GM12878 (cell line): Measurements from ENCODE around the gene SLC28A2. TPM values are rescaled to one million over a fixed set of nuclear protein-coding genes. Genes with fewer than 3 reads are reported as not detected.

Experiments used
- ATAC-seq: fragments of 200-7000 bp; cut with Tn5 transposase; 3 replicates; pipeline ENCODE4 v1.9.1; 2020; ENCODE audit warnings: mild to moderate bottlenecking, moderate library complexity
- BruUV-seq: library from RNA; stranded (reverse); fragments of 400-500 nt; replicated peaks from 2 replicates; lab custom pipeline; 2021; lab: Mats Ljungman, UMichigan
- CTCF ChIA-PET: fragments of 300-600 bp; sonication (Branson Sonifier 250); formaldehyde crosslinking; extraction: SDS; loops from one replicate; lab custom pipeline; 2021; ENCODE audit warnings: inconsistent platforms; lab: Yijun Ruan, JAX
- POLR2A ChIA-PET: fragments of 350-600 bp; formaldehyde crosslinking; extraction: SDS; loops from one replicate; lab custom pipeline; 2021; ENCODE audit warnings: inconsistent platforms; lab: Charles Lee
- RAD21 ChIA-PET: fragments of 300-600 bp; sonication (Branson Sonifier 250); formaldehyde crosslinking; loops from one replicate; lab custom pipeline; 2023; ENCODE audit warnings: antibody characterized with exemption; ENCODE audit not compliant: unreplicated experiment; lab: Charles Lee
- SMC1A ChIA-PET: fragments of 300-600 bp; sonication (Branson Sonifier 250); formaldehyde crosslinking; loops from one replicate; lab custom pipeline; 2023; ENCODE audit not compliant: unreplicated experiment, uncharacterized antibody; lab: Charles Lee
- DNase-seq: peaks from one replicate; pipeline ENCODE4 v3.0.0-alpha.2; 2011; ENCODE audit warnings: low read depth, low spot score
- FAIRE-seq: peaks from 3 replicates; lab custom pipeline; 2011; peaks lifted over from hg19 to GRCh38; lab: Jason Lieb, UNC
- H2AFZ ChIP-seq: 2 replicates; pipeline ENCODE4 v1.6.0; 2011; ENCODE audit warnings: low read depth, low read length, control low read depth; ENCODE audit not compliant: control insufficient read depth
- H3K27ac ChIP-seq: 2 replicates; pipeline ENCODE4 v1.5.1; 2011; ENCODE audit warnings: control low read depth; ENCODE audit not compliant: control insufficient read depth, insufficient read depth
- H3K27me3 ChIP-seq, 2 experiments: replicated peaks in 1 of 2; 2 replicates each; pipeline versions ENCODE4 v1.6.0 to v1.6.1; 2011; ENCODE audit warnings: low read length in 1 of 2; ENCODE audit not compliant: control insufficient read depth in 2 of 2, insufficient read depth in 2 of 2
- H3K36me3 ChIP-seq, 2 experiments: 2 replicates each; pipeline ENCODE4 v1.5.1; 2011; ENCODE audit warnings: low read length in 1 of 2; ENCODE audit not compliant: control insufficient read depth in 2 of 2, insufficient read depth in 2 of 2
- H3K4me1 ChIP-seq: 2 replicates; pipeline ENCODE4 v1.6.1; 2011; ENCODE audit warnings: mild to moderate bottlenecking, low read length, moderate library complexity, mixed read lengths; ENCODE audit not compliant: control insufficient read depth, insufficient read depth
- H3K4me2 ChIP-seq: 2 replicates; pipeline ENCODE4 v1.6.0; 2011; ENCODE audit warnings: control low read depth; ENCODE audit not compliant: control insufficient read depth, insufficient read depth
- H3K4me3 ChIP-seq: fragments of 200-600 bp; sonication (generic); 2 replicates; pipeline ENCODE4 v1.5.1; 2016
- H3K79me2 ChIP-seq: 2 replicates; pipeline ENCODE4 v1.6.0; 2011; ENCODE audit warnings: low read length; ENCODE audit not compliant: control insufficient read depth, insufficient read depth
- H3K9ac ChIP-seq: 2 replicates; pipeline ENCODE4 v1.8.0; 2011; ENCODE audit warnings: low read length, control low read depth, mixed read lengths; ENCODE audit not compliant: control insufficient read depth, insufficient read depth
- H3K9me3 ChIP-seq: replicated peaks from 3 replicates; pipeline ENCODE4 v1.5.1; 2011; ENCODE audit warnings: mild to moderate bottlenecking, low read length; ENCODE audit not compliant: control insufficient read depth, insufficient read depth
- H4K20me1 ChIP-seq: 2 replicates; pipeline ENCODE4 v1.6.0; 2011; ENCODE audit not compliant: control insufficient read depth, insufficient read depth
- ASH2L ChIP-seq: fragments of 300-600, 200-600 bp; sonication (generic); IDR thresholded peaks from 2 replicates; pipeline ENCODE4 v1.6.1; 2017; ENCODE audit warnings: low read depth, mild to moderate bottlenecking, borderline replicate concordance
- CBFB ChIP-seq: IDR thresholded peaks from 2 replicates; pipeline ENCODE4 v1.6.1; 2016; ENCODE audit warnings: antibody characterized with exemption, low read depth
- HCFC1 ChIP-seq: fragments of 150-350 bp; IDR thresholded peaks from 2 replicates; pipeline ENCODE4 v1.6.1; 2014; ENCODE audit warnings: low read length
- RAD51 ChIP-seq: fragments of 450-650 bp; IDR thresholded peaks from 2 replicates; pipeline ENCODE4 v1.6.1; 2016; ENCODE audit warnings: moderate library complexity, mild to moderate bottlenecking, inconsistent platforms
- WGBS: methylation state at CpG from one replicate; pipeline ENCODE4 v1.1.6; 2016; ENCODE audit warnings: low lambda C conversion rate; ENCODE audit not compliant: insufficient replicate concordance, insufficient coverage; ENCODE audit errors: missing lambda C conversion rate; 5-methylcytosine and 5-hydroxymethylcytosine counted together
- in situ Hi-C: fragments of 300-500 bp; cut with MboI; formaldehyde crosslinking; loops from 9 replicates; pipeline ENCODE4 v1.14.3; 2018; ENCODE audit warnings: mixed read lengths
- intact Hi-C: fragments of 100-400 bp; cut with micrococcal nuclease; formaldehyde crosslinking; loops from one replicate; pipeline ENCODE4 v1.14.2; 2022; ENCODE audit not compliant: unreplicated experiment
- polyA plus RNA-seq, 11 experiments: library from polyadenylated mRNA; depleted of rRNA in 4 of 11; unstranded in 6 of 11; stranded (reverse) in 5 of 11; fragments of >200 nt; fragmentation: Nextera tagmentation in 4 of 11; fragmentation: Illumina TruSeq in 1 of 11; extraction: Ambion mirVana in 4 of 11; extraction: Trizol in 1 of 11; gene quantifications; 1 replicate in 1 of 11; 2 replicates in 10 of 11; pipeline versions ENCODE4 v1.2.1 to v1.2.3, GENCODE V29; 2011 to 2016; ENCODE audit warnings: inconsistent platforms in 2 of 11, missing spikeins in 2 of 11, low read depth in 1 of 11
- total RNA-seq, 4 experiments: library from RNA; depleted of rRNA in 3 of 4; stranded (reverse); fragments of >200 nt in 3 of 4; fragmentation: Illumina TruSeq in 1 of 4; extraction: Trizol in 1 of 4; gene quantifications; 2 replicates each; pipeline versions ENCODE4 v1.2.1 to v1.2.3, GENCODE V29; 2013 to 2021
- TF ChIP-seq, protein P1 (sequence below): fragments of 450-650 bp; IDR thresholded peaks from 2 replicates; pipeline ENCODE4 v1.6.1; 2016; ENCODE audit warnings: mild to moderate bottlenecking, moderate library complexity, borderline replicate concordance

The SLC28A2 gene
- total and polyA plus RNA-seq, 10 of the 15 experiments (the other 5 are each of a cell fraction or from before 2014, with no cell fraction given): 0.02 to 0.21 (median 0.14) TPM; not detected in 6

DNA sequence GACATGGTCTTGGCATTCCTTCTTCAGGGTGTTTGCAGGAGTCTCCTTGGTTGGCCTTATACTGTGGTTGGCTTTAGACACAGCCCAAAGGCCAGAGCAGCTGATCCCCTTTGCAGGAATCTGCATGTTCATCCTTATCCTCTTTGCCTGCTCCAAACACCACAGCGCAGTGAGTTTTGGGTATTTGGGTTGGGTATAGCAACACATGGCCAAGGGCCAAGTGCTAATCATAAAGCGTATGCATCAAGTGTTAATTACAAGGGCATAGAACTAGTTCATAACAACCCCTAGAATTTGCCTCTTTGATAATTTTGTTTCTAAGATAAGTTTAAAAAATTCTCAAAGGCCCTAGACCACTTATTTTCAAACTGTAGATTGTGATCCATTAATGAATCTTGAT, 11.8 kb downstream of the SLC28A2 start (continued):
- TF ChIP-seq, protein P1, sequence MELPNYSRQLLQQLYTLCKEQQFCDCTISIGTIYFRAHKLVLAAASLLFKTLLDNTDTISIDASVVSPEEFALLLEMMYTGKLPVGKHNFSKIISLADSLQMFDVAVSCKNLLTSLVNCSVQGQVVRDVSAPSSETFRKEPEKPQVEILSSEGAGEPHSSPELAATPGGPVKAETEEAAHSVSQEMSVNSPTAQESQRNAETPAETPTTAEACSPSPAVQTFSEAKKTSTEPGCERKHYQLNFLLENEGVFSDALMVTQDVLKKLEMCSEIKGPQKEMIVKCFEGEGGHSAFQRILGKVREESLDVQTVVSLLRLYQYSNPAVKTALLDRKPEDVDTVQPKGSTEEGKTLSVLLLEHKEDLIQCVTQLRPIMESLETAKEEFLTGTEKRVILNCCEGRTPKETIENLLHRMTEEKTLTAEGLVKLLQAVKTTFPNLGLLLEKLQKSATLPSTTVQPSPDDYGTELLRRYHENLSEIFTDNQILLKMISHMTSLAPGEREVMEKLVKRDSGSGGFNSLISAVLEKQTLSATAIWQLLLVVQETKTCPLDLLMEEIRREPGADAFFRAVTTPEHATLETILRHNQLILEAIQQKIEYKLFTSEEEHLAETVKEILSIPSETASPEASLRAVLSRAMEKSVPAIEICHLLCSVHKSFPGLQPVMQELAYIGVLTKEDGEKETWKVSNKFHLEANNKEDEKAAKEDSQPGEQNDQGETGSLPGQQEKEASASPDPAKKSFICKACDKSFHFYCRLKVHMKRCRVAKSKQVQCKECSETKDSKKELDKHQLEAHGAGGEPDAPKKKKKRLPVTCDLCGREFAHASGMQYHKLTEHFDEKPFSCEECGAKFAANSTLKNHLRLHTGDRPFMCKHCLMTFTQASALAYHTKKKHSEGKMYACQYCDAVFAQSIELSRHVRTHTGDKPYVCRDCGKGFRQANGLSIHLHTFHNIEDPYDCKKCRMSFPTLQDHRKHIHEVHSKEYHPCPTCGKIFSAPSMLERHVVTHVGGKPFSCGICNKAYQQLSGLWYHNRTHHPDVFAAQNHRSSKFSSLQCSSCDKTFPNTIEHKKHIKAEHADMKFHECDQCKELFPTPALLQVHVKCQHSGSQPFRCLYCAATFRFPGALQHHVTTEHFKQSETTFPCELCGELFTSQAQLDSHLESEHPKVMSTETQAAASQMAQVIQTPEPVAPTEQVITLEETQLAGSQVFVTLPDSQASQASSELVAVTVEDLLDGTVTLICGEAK: no peak
- TF ChIP-seq ASH2L: no peak
- TF ChIP-seq, all 136 proteins: peak for 0

DNA sequence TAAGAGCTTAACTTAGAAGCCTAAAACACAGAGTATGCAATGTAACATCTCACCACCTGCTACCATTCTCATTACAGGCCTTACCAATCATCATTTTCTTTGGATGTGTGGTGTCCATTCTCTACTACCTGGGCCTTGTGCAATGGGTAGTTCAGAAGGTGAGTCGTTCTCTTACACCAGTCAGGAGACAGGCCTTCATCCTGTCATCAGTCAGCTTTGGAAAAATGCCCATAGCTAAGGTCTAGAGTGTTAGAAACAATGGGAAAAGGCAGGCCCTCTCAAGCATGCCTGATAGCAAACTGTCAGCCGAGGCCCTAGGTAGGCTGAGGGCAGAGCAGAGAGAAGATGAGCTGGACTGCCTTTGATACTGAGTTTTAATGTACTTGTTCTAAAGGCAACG, 13.5 kb downstream of the SLC28A2 start:
- ATAC-seq (no peak), FAIRE-seq (no peak), DNase-seq (no peak)
- Histone ChIP-seq H3K79me2 (no peaks in the 10 kb centered on the region), H3K27ac (no peak overlapping the region), H3K4me2 (no peak overlapping the region), H3K4me1 (no peaks in the 10 kb centered on the region), H3K4me3 (no peak overlapping the region), H3K36me3 (no peaks in the 10 kb centered on the region), H2AFZ (no peak overlapping the region), H4K20me1 (no peaks in the 10 kb centered on the region), H3K9me3 (no peaks in the 10 kb centered on the region), H3K9ac (no peak overlapping the region), H3K27me3 (no peaks in the 10 kb centered on the region)
- TF ChIP-seq HCFC1: no peak
- TF ChIP-seq RAD51: no peak
- no peak for TF ChIP-seq CBFB
- in situ Hi-C loops (no loop called here), intact Hi-C loops (no loop called here)
- SMC1A ChIA-PET: interaction anchor here (1.0 kb wide), 1 partner anchor 139 kb away, joined by 3 read pairs; no protein-coding TSS in a partner anchor
- CTCF ChIA-PET: interaction anchor here (0.7 to 1.4 kb wide), 3 partner anchors 61 to 104 kb away, joined by 3 to 9 read pairs (median 5); no protein-coding TSS in a partner anchor
- RAD21 ChIA-PET: interaction anchor here (0.8 kb wide), 1 partner anchor 138 kb away, joined by 3 read pairs; no protein-coding TSS in a partner anchor
- 6% methylated on average over 3 of the region's 3 CpGs for WGBS
- BruUV-seq: no TSS peak
- POLR2A ChIA-PET: no interaction called here
